GM12892 (cell line): ENCODE measurements around the gene GOLGA6L7.

Experiments
- DNase-seq: peaks from one replicate; pipeline ENCODE4 v3.0.0; 2011; ENCODE audit not compliant: insufficient read length
- FAIRE-seq: peaks from 2 replicates; lab custom pipeline; 2011; peaks lifted over from hg19 to GRCh38; lab: Jason Lieb, UNC
- POLR2A ChIP-seq: IDR thresholded peaks from 2 replicates; pipeline ENCODE4 v1.6.1; 2011; ENCODE audit warnings: low read depth, low read length, control low read depth
- POLR2AphosphoS5 ChIP-seq: IDR thresholded peaks from 2 replicates; pipeline ENCODE4 v1.6.1; 2011; ENCODE audit warnings: low read depth, low read length, control low read depth
- TAF1 ChIP-seq: IDR thresholded peaks from 2 replicates; pipeline ENCODE4 v1.6.1; 2011; ENCODE audit warnings: low read depth, mild to moderate bottlenecking, control low read depth, low read length, borderline replicate concordance

Gene GOLGA6L7

GRCh38 chr15:28888302-28888894 lies 40.0 kb upstream of the GOLGA6L7 start:
- no peak for FAIRE-seq
- DNase-seq, result no peak

DNA sequence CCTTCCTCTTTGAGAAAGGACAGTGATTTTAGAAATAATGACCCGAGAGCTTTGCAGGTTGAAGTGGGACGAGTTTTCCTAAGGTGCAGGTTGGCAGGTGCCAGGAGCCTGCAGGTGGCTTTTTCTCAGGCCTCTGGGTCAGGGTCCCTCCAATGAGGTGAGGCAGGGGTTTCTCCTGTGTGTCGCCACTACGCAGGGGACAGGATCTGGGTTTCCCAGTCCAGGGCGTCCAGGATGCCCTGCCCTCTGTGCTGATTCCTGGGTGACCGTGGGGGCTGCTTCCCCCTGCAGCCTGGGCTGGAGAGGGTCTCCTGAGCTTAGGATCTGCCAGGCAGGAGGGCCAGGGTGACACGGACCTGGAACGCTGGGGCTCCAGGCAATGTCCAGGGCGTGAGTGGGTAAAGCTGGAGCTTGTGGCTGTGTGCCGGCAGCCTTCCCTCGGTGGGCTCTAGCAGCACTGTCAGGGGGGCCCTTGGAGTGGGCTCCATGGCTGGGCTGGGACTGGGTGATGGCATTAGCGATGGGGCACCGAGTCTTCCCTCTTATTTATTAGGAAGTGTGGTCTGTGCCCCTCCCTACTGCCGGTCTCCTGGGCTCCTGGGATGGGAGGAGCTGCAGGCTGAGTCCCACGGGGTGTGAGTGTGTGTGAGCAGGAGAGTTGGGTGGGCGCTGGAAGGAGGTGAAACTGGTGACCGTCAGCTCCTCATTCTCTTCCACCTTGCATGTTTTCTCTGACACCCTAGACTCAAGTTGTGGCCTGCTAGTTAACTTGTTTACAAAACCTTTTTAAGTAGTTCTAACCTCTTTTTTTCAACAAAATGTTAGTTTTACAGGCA lies 39.1 kb upstream of the GOLGA6L7 start:
- DNase-seq (no peak), FAIRE-seq (no peak)
- TF ChIP-seq POLR2A (no peak), TAF1 (no peak), POLR2AphosphoS5 (no peak)

More at GRCh38 chr15:28888302-28888894, 40.0 kb upstream of the GOLGA6L7 start:
- TF ChIP-seq POLR2A (no peak), TAF1 (no peak), POLR2AphosphoS5 (no peak)

GRCh38 chr15:28886431-28887338 lies 38.2 kb upstream of the GOLGA6L7 start:
- DNase-seq (no peak), FAIRE-seq (no peak)
- TF ChIP-seq POLR2A (no peak), TAF1 (no peak), POLR2AphosphoS5 (no peak)

DNA sequence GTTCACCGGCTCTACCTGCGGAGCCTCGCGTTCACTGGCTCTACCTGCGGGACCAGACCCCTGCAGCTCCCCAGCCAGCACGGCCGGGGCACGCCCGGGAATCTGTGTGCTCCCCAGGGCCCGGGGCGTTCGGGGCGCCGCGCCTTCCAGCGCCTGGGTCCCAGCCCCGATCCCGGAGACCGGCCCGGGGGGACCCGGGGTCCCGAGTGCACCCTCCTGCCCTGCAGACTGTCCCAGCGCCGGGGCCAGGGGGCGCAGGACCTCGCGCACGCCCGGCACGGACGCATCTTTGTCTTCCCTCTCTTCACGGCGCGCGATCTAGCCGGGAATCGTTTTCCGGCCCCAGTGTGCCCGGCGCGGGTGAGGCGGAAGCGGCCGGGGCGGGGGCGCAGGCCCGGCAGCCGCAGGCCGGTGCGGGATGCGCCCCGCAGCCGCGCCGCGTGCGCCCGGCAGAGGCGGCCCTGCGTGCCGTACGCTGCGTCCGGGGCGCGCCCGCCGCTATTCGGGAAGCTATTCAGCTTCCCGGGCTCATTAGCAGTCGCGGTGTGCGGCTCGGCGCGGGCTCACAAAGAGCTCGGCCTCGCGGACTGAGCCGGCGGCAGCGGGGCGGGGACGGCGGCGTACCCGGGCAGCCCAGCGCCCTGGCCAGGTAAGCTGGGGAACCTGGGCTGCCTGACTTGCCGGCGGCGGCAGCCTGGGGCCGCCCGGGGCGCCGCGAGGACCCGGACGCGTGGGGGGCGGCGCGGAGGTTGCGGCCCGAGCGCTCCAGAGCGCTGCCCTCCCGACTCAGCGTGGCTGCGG lies 37.4 kb upstream of the GOLGA6L7 start, which contains the start of gene APBA2:
Gene APBA2 (plus strand): TSS at position 345 of the 801 bp plus-strand sequence. CDS start 167,911 bp downstream, outside the sequence.
- TF ChIP-seq POLR2AphosphoS5, result no peak
- no peak for TF ChIP-seq TAF1
- TF ChIP-seq POLR2A, result no peak
- FAIRE-seq, result no peak
- DNase-seq, result no peak

DNA sequence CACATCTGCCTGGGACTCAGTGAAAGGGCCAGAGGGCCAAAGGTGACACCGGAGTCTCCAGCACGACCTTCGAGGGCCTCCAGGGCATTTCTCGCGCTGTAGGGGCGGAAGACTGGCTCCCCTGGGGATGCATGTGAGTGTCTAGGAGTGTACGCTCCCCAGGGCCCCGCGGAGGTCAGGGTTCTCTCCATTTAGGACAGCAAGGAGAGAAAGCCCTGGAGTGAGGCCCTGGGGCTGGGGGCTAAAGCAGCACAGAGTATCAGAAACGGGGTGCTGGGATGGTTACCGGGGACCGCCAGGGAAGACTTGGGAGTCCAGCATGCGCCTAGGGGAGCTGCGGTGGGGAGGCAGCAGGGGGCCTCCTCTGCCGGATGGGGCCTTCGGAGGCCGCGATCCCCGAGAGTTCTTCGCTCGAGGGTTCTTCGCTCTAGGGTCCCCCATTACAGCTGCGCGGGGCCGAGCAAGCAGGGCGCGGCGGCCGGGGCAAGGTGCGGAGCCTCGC lies 36.7 kb upstream of the GOLGA6L7 start:
- TF ChIP-seq POLR2AphosphoS5 (no peak), TAF1 (no peak), POLR2A (no peak)
- DNase-seq, result no peak
- FAIRE-seq, result no peak

DNA sequence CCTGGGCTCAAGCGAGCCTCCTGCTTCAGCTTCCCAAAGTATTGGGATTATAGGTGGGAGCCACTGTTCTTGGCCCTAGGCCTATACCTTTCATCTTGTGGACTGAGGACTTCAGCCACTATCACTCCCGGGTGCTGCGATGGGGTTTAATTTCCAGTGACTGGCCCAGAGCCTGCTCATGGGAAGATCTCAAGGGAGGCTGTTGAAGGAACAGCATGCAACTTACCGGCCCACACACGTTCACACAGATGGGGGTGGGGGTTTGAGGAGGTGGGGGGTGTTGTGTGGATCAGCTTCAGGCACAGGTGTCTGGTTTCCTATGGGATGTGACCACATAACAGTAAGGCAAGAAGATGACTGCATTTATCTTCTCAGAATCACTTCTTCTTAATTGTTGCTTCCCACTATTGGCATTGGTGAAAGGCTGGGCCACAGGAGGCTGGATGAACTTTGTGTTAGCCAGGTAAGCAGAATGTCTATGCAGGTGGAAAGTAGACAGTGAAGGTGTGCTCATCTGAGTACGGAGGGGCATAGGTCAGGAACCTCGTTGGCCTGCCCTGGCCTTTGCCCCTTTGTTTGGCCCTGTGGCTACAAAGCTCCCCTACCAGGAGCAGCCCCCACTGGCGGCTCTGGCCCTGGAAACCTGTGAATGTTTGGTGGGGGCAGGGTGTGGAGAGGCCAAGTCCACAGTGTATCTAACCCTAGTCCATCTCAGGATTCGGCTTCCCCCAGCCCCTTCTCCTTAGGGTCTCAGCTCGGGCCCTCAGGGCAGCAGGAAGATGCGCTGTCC lies 35.9 kb upstream of the GOLGA6L7 start:
- FAIRE-seq (no peak), DNase-seq (no peak)
- TF ChIP-seq POLR2AphosphoS5 (no peak), TAF1 (no peak), POLR2A (no peak)

- no peak for FAIRE-seq
- TF ChIP-seq POLR2AphosphoS5, result no peak
- no peak for TF ChIP-seq POLR2A
- TF ChIP-seq TAF1, result no peak
- no peak for DNase-seq
Measured at GRCh38 chr15:28881600-28881999, 33.2 kb upstream of the GOLGA6L7 start.

DNA sequence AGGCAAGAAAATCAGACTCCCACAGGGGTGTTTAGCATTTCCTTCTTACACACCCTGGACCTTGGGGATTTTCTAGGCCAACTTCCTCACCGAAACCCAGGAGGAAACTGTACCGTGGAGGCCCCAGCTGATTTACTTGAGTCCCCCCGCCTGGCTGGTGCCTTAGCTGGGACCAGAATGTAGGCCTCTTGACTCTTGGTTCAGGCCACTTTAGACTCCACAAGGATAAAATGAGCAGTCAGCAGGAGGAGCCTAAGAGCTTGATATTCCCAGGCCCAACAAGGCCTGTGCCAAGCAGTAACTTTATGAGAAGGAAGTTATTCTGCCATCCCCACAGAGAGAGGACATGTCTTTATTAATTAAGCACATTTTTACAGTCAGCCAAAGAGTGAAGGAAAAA lies 32.7 kb upstream of the GOLGA6L7 start:
- no peak for FAIRE-seq
- TF ChIP-seq TAF1, result no peak
- TF ChIP-seq POLR2A, result no peak
- no peak for TF ChIP-seq POLR2AphosphoS5
- no peak for DNase-seq

DNA sequence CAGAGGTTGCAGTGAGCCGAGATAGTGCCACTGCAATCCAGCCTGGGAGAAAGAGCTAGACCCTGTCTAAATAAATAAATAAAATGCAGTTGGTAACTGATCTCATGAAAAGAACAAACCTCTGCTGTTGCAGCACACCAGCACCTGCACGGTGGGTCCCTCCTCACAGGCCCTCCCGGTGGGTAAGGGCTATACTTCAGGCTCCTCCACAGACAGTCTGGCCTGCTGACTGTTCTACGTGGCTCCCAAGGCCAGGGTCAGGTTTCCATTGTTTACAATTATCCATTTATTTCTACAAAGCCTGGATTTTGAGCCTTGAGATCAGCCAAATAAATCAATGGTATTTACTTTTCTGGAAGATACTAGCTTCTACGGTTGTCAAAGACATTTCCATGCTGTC lies 32.2 kb upstream of the GOLGA6L7 start:
- DNase-seq (no peak), FAIRE-seq (no peak)
- TF ChIP-seq POLR2AphosphoS5 (no peak), POLR2A (no peak), TAF1 (no peak)

GRCh38 chr15:28879551-28879950 lies 31.1 kb upstream of the GOLGA6L7 start:
- TF ChIP-seq POLR2A (no peak), POLR2AphosphoS5 (no peak), TAF1 (no peak)
- DNase-seq, result no peak
- FAIRE-seq, result no peak
